ENCODE data around the gene CALCOCO2.
"Not testable (repeated sequence)": the region's sequence is repeated elsewhere in the genome, so short reads cannot be mapped to it uniquely, and the experiment has no call there.

CALCOCO2 gene, protein sequence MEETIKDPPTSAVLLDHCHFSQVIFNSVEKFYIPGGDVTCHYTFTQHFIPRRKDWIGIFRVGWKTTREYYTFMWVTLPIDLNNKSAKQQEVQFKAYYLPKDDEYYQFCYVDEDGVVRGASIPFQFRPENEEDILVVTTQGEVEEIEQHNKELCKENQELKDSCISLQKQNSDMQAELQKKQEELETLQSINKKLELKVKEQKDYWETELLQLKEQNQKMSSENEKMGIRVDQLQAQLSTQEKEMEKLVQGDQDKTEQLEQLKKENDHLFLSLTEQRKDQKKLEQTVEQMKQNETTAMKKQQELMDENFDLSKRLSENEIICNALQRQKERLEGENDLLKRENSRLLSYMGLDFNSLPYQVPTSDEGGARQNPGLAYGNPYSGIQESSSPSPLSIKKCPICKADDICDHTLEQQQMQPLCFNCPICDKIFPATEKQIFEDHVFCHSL

DNA sequence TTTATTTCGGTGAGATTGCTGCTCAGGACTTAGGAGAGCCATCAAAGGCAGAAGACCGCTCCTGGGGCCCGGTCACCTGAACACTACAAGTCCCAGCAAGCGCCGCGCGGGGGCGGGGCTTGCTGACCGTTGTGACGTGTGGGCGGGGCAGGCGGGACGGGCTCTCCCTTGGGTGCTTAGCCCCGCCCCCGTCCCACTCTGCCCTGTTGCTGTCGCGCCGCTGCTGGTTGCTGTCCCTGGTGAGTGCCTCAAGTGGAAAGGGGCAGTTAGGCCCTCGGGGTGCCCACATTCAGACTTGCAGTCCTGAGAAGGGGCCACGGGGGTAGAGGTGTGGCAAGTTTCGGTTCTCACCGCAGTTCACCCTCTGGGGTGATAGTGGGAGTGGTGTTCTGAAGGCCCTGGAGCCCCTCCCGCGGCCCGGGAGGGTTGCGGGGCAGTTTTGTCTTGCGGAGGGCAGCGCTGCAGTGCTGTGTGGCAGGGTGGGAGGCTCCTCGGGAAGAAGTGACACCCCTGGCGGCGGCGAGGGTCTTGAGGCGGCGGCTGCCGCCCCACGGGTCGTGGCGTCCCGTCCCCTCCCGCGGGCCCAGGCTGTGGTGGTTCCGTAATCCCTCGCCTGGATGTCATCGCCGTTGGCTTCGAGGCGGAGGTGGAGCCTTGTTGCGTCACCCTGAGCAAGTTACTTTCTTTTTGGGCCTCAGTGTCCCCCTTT is at the start of gene CALCOCO2:
CALCOCO2 (plus strand) TSS at position 196 of the 709 bp plus-strand sequence. CDS start 10,673 bp downstream, outside the sequence.
- DNase-seq: peak; percentile 75

DNA sequence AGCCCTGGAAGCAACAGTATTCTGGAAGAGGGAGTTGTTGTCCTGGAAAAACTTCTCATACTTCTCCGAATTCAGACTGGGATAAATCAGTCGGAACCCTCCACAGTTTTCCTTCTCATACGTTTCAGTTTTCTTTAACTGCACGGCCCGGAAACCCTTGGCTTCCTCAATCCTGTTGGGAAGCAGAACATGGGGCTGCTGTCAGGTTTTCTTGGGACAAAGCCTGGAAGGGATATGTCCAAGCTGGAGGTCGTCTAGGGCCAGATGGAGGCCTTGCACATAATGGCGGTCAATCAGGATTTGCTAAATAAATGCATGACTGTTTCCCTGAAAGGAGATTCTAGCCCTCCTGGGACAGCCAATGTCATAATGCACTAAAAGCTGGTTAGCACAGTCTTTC is 43.0 kb upstream of the CALCOCO2 start:
- no peak for DNase-seq

DNA sequence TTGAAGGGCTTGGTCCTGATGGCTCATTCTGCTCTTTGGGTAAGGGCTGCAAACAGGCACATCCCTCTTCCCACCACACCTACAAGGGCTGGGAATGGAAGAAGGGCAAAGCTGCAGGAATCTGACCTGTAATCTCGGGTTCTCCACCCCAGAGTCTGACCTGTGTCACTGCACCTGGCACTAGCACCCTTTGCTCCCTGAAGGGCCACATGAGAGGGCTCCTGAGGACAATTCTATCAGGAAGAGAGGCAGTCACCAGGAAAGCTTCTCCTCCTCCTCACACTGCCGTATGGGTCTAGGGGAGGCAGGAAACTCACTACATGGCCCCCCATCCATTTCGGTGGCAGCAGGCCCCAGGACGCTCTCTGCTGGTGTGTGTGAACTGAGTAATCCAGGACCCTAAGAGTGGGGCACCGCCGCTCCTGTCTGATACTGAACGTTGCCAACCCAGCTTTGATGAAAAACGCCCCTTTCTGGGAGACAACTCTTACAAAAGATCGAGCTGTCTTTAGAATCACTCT is 40.2 kb upstream of the CALCOCO2 start:
- DNase-seq: no peak

- DNase-seq: no peak
Observed at GRCh38 chr17:48791128-48792032, 39.5 kb upstream of the CALCOCO2 start.

DNA sequence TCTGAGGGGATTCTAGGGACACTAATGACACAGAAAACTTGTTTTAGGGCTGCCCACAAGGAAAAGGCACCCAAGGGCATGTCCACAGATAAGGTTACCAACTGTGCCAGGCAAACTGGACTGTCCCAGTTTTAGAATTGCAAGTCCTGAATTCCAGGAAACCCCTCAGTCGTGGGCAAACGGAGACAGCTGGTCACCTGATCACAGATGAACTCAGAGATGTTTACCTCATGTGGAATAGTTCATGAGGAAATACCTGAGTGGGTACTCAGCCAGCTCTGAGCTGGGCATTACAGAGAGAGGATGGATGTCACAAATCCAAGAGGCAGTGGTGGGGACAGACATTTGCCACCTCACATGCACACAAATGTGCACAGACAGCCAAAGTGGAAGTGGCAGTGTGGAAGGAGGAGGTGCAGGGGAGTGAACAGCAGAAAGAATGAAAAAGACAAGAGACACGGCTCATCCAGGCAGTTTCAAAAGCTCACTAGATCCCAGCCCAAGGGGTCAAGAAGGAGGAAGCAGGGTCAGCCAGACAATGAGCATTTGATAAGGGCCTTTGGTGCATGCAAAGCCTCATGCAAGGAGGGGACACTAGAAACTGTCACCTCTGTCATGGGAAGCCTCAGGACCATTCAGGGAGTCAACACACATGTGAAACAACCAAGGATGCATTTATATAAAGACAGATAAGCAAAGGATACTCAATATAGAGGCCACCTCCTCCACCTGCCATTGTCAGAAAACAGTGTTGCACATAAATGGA is 38.6 kb upstream of the CALCOCO2 start:
- no peak for DNase-seq

GRCh38 chr17:48795444-48796162 is 35.2 kb upstream of the CALCOCO2 start:
- no peak for DNase-seq

- not testable (repeated sequence) for DNase-seq
Observed at GRCh38 chr17:48796163-48796522, 34.7 kb upstream of the CALCOCO2 start.

DNA sequence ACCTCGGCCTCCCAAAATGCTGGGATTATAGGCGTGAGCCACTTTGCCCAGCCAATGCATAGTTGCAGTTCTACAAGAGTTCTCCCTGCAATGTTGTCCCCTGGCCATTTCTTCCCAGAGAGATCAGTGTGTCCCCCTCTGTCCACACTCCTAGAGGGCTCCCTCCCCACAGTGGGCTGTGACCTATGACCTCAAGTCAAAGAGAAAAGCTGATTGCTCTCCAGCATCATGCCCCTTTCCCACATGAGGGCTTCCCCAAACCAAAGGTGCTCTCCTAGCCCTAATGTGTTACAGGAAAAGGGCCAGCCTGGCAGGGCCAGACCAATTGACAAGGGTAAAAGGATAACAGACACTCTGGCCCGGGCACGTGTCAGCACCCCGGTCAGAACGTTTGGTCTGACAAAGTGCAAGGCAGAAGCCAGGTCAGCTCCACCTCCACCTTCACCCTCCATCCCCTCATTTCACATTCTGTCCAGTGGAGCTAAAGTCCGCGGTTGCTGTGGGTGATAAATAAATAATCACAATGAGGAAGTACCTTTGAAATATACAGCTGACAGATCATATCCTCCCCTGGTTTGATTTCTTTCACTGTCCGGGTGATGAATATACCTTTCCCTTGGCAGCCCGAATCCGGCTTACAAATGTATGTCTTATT is 31.6 kb upstream of the CALCOCO2 start:
- no peak for DNase-seq

- DNase-seq: no peak
Observed at GRCh38 chr17:48800626-48801217, 30.1 kb upstream of the CALCOCO2 start.

GRCh38 chr17:48804936-48805411 is 25.9 kb upstream of the CALCOCO2 start:
- DNase-seq: peak; percentile 48

DNA sequence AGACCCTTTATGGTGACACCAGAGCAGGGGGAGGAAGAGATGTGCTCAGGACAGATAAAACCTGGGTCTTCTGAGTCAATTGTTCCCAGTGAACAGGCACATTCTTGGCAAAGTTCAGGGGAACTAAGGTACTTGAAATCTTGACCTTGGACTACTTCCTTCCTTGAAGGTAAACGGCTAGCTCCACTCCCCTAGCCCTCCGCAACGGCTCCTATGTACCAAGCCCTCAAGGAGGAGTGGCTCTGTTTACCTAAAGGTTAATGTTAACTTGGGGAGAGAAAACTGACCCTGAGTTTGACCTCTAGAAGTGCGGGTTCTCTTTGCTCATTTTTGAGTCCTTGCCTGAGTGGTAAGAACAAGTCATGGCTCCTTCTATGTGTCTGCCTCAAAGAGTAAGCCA is 21.7 kb upstream of the CALCOCO2 start:
- DNase-seq: no peak

- DNase-seq: no peak
Observed at GRCh38 chr17:48812001-48812400, 18.8 kb upstream of the CALCOCO2 start.

- DNase-seq: peak; percentile 35
Observed at GRCh38 chr17:48814504-48814903, 16.3 kb upstream of the CALCOCO2 start.

- no peak for DNase-seq
Observed at GRCh38 chr17:48815311-48815710, 15.5 kb upstream of the CALCOCO2 start.

DNA sequence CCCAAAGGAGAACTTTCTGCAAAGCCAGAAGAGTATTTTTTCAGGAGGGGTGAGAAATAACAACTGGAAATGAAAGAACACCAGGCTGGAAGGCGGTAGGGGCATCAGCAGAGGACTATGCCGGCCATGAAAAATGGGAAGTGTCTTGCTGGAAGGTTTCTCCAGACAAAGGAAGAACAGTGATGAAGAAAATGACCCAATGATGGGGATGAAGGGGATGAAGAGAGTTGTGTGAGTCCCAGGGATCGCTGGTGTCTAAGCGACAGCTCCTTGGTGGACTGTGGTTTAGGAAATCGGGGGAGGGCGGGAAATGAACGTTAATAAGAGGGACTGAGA is 14.4 kb upstream of the CALCOCO2 start:
- DNase-seq: no peak

GRCh38 chr17:48816774-48817590 is 13.9 kb upstream of the CALCOCO2 start, which contains the start of gene TTLL6:
Gene TTLL6, minus strand, starts transcription at chr17:48817229. Its CDS starts 157 bp downstream, at chr17:48817072.
- peak; percentile 64 for DNase-seq

GRCh38 chr17:48818361-48818841 is 12.4 kb upstream of the CALCOCO2 start:
- DNase-seq: no peak

DNA sequence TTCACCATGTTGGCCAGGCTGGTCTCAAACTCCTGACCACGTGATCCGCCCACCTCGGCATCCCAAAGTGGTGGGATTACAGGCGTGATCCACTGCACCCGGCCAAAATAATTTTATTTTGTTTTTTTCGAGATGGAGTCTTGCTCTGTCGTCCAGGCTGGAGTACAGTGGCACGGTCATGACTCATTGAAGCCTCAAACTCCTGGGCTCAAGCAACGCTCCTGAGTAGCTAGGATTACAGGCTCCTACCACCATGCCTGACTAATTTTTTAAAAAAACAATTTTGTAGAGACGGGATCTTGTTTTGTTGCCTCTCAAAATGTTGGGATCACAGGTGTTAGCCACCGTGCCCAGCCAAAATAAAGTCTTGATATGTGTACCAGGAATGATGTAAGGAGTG is 11.4 kb upstream of the CALCOCO2 start:
- no peak for DNase-seq

- not testable (repeated sequence) for DNase-seq
Observed at GRCh38 chr17:48820936-48821335, 9.9 kb upstream of the CALCOCO2 start.
